ENCODE measurements around the gene PHLDB3. TPM values are rescaled to one million over a fixed set of nuclear protein-coding genes. Genes with fewer than 3 reads are reported as not detected.
"Not testable (repeated sequence)": the region's sequence is repeated elsewhere in the genome, so short reads cannot be mapped to it uniquely, and the experiment has no call there.

PHLDB3 gene
- 1 to 10 TPM; 2.0 to 8.7 (median 3.9) TPM for total RNA-seq

- ATAC-seq (ENCODE audit: low FRiP score) (peak; percentile 45), DNase-seq (ENCODE audit: low spot score) (no peak)
- TF ChIP-seq, protein P1, sequence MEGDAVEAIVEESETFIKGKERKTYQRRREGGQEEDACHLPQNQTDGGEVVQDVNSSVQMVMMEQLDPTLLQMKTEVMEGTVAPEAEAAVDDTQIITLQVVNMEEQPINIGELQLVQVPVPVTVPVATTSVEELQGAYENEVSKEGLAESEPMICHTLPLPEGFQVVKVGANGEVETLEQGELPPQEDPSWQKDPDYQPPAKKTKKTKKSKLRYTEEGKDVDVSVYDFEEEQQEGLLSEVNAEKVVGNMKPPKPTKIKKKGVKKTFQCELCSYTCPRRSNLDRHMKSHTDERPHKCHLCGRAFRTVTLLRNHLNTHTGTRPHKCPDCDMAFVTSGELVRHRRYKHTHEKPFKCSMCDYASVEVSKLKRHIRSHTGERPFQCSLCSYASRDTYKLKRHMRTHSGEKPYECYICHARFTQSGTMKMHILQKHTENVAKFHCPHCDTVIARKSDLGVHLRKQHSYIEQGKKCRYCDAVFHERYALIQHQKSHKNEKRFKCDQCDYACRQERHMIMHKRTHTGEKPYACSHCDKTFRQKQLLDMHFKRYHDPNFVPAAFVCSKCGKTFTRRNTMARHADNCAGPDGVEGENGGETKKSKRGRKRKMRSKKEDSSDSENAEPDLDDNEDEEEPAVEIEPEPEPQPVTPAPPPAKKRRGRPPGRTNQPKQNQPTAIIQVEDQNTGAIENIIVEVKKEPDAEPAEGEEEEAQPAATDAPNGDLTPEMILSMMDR (IDR thresholded peaks at IDR 0.05) = no peak
These were observed at the start of gene PHLDB3 for GRCh38 chr19:43504426-43505185. Gene PHLDB3 (minus strand): TSS chr19:43504746. CDS start chr19:43504118, 628 bp downstream.

- DNase-seq (ENCODE audit: low spot score) (no peak), ATAC-seq (ENCODE audit: low FRiP score) (no peak)
- TF ChIP-seq, protein P1 (IDR thresholded peaks at IDR 0.05) = no peak
These were observed 49.1 kb upstream of the PHLDB3 start for GRCh38 chr19:43553656-43554055.

DNA sequence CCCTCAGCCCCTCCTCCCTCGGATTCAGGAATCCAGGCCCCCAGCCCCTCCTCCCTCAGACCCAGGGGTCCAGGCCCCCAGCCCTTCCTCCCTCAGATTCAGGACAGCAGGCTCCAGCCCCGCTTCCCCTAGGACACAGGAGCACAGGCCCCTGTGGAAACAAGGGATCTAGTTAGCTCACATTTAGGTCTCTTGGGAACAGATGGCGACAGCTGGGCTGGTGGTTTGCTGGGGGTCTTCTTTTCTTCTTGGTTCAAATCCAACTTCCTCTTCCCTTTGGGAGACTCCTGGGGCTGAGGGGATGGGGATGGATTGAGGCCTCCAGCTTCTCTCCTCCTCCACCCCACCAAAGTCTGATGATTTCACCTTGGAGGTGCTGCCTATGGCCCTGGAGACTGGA is 48.1 kb upstream of the PHLDB3 start:
- ATAC-seq (ENCODE audit: low FRiP score) (no peak), DNase-seq (ENCODE audit: low spot score) (no peak)
- TF ChIP-seq, protein P1 (IDR thresholded peaks at IDR 0.05) = no peak

- no peak for ATAC-seq (ENCODE audit: low FRiP score)
- TF ChIP-seq, protein P1 (IDR thresholded peaks at IDR 0.05) = no peak
- DNase-seq (ENCODE audit: low spot score) = no peak
These were observed 47.6 kb upstream of the PHLDB3 start for GRCh38 chr19:43552198-43552450.

GRCh38 chr19:43551399-43552197 is 47.1 kb upstream of the PHLDB3 start:
- DNase-seq (ENCODE audit: low spot score) (no peak), ATAC-seq (ENCODE audit: low FRiP score) (no peak)
- TF ChIP-seq, protein P1 (IDR thresholded peaks at IDR 0.05) = no peak

DNA sequence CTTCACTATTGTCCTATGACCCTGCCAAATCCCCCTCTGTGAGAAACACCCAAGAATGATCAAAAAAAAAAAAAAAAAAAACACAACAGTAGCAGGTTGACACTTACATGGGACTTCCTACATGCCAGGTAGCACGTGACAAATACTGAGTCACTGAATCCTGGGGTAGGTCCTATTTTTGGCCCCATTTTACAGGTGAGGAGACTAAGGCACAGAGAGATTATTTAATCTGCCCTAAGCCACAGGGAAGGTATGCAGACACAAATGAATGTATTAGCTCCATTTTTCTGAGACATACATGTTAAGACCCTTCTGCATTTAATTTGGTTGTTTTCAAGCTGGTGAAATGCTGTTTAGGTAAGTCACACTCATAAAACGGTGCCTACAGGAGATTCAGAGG is 44.2 kb upstream of the PHLDB3 start:
- TF ChIP-seq, protein P1 (IDR thresholded peaks at IDR 0.05) = no peak
- DNase-seq (ENCODE audit: low spot score) (no peak), ATAC-seq (ENCODE audit: low FRiP score) (no peak)

DNA sequence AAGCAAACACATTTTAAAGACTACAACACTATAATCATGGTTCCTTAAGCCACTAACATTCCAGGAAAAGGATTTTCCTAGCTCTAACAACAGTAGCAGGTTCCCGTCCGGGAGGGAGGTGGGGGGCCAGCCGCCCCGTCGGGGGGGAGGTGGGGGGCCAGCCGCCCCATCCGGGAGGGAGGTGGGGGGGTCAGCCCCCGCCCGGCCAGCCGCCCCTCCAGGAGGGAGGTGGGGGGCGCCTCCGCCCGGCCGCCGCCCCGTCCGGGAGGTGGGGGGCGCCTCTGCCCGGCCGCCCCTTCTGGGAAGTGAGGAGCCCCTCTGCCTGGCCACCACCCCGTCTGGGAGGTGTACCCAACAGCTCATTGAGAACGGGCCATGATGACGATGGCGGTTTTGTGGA is 43.4 kb upstream of the PHLDB3 start:
- DNase-seq (ENCODE audit: low spot score); ATAC-seq (ENCODE audit: low FRiP score): not testable (repeated sequence)
